Measurements from ENCODE around the gene PHACTR3.
"Not testable (repeated sequence)": the region's sequence is repeated elsewhere in the genome, so short reads cannot be mapped to it uniquely, and the experiment has no call there.

Gene PHACTR3

DNA sequence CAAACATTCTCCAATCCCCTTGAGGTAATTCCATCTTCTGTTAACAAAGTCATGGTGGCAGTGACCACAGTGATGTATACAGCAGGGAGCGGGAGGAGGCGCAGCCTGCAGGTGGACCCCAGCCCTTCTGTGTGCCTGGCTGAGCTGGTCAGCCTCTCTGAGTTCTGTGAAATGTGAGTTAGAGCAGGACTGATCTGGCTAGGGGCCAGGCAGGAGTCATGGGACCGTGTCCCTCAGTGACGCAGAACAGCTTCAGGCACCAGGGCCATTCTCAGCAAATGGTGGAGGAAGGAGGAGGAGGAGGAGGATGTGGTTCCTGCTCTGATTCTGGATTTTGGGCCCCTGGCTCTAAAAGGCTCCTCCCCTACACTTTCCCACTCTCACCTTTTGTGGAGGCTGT, 6.9 kb downstream of the PHACTR3 start:
- no peak overlapping the region for H3K4me3 ChIP-seq (ENCODE audit: low read depth, low read length)
- TF ChIP-seq, protein P1, sequence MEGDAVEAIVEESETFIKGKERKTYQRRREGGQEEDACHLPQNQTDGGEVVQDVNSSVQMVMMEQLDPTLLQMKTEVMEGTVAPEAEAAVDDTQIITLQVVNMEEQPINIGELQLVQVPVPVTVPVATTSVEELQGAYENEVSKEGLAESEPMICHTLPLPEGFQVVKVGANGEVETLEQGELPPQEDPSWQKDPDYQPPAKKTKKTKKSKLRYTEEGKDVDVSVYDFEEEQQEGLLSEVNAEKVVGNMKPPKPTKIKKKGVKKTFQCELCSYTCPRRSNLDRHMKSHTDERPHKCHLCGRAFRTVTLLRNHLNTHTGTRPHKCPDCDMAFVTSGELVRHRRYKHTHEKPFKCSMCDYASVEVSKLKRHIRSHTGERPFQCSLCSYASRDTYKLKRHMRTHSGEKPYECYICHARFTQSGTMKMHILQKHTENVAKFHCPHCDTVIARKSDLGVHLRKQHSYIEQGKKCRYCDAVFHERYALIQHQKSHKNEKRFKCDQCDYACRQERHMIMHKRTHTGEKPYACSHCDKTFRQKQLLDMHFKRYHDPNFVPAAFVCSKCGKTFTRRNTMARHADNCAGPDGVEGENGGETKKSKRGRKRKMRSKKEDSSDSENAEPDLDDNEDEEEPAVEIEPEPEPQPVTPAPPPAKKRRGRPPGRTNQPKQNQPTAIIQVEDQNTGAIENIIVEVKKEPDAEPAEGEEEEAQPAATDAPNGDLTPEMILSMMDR (IDR thresholded peaks at IDR 0.05; ENCODE audit: low read depth, low read length, missing control alignments), result no peak
- DNase-seq (ENCODE audit: low read depth), result no peak

GRCh38 chr20:59613861-59614260, 9.5 kb downstream of the PHACTR3 start:
- TF ChIP-seq, protein P1 (IDR thresholded peaks at IDR 0.05; ENCODE audit: low read depth, low read length, missing control alignments), result no peak
- H3K4me3 ChIP-seq (ENCODE audit: low read depth, low read length), result no peak overlapping the region
- DNase-seq (ENCODE audit: low read depth), result no peak

- no peak for DNase-seq (ENCODE audit: low read depth)
- no peak overlapping the region for H3K4me3 ChIP-seq (ENCODE audit: low read depth, low read length)
- TF ChIP-seq, protein P1 (IDR thresholded peaks at IDR 0.05; ENCODE audit: low read depth, low read length, missing control alignments), result no peak
These were observed 10.4 kb downstream of the PHACTR3 start for GRCh38 chr20:59614714-59615113.

DNA sequence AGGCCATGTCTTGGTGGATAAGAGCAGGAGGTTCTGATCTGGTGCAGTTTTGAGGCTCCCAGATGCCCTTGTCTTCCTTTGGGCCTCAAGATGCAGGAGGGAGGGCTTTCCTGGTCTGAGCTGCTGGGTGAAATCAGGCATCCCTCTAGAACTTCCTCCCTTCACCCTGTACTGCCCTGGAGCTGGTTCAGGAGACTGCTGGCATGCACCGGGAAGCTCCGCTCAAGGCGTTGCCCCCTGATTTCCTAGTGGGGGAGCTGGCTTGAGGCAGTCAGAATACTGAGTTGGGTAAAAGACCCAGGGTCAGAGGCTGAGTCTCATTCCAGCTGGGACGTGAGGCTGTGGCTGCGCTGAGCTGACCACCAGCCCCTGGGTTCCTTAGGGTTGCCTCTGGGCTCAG, 12.0 kb downstream of the PHACTR3 start:
- no peak for DNase-seq (ENCODE audit: low read depth)
- TF ChIP-seq, protein P1 (IDR thresholded peaks at IDR 0.05; ENCODE audit: low read depth, low read length, missing control alignments), result no peak

GRCh38 chr20:59617221-59617620, 12.9 kb downstream of the PHACTR3 start:
- TF ChIP-seq, protein P1 (IDR thresholded peaks at IDR 0.05; ENCODE audit: low read depth, low read length, missing control alignments), result no peak
- H3K4me3 ChIP-seq (ENCODE audit: low read depth, low read length), result no peak overlapping the region
- no peak for DNase-seq (ENCODE audit: low read depth)

More for the DNA sequence above, 12.0 kb downstream of the PHACTR3 start:
- no peak overlapping the region for H3K4me3 ChIP-seq (ENCODE audit: low read depth, low read length)

DNA sequence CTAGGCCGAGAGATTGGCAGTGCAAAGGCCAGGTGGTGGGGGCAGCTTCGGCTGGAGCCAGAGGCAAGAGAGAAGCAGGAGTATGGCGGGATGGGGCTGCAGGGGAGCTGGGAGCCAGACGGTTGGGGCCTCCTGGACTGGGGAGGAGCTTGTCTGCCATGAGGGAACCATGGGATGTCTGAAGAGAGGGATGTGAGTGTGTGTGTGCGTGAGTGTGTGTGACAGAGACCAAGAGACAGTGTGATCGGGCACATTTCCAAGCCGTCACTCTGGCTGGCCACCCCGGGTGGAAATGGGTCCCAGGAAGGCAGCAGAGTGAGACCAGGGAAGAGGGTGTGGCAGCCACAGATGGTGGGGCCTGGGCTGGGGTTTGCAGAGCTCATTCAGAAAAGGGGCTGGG, 13.8 kb downstream of the PHACTR3 start:
- no peak for DNase-seq (ENCODE audit: low read depth)
- TF ChIP-seq, protein P1 (IDR thresholded peaks at IDR 0.05; ENCODE audit: low read depth, low read length, missing control alignments), result no peak
- H3K4me3 ChIP-seq (ENCODE audit: low read depth, low read length), result no peak overlapping the region

- DNase-seq (ENCODE audit: low read depth); H3K4me3 ChIP-seq (ENCODE audit: low read depth, low read length): not testable (repeated sequence)
These were observed 14.2 kb downstream of the PHACTR3 start for GRCh38 chr20:59618585-59618984.

Measured in GM12864 (cell line).